Gastroesophageal sphincter (tissue), 3 donors: ENCODE data around the gene SPEM3.

Experiments used
- CTCF ChIP-seq, 4 experiments: fragments of 200-600 bp in 2 of 4; fragments of 450-650 bp in 2 of 4; sonication (generic) in 1 of 4; IDR thresholded peaks; one replicate each; pipeline ENCODE4 v1.5.1; 2017 to 2019; ENCODE audit warnings: antibody characterized with exemption in 4 of 4, mild to moderate bottlenecking in 2 of 4, moderate library complexity in 2 of 4
- EP300 ChIP-seq: sonication (generic); formaldehyde crosslinking; IDR thresholded peaks from one replicate; pipeline ENCODE4 v1.6.1; 2017; ENCODE audit warnings: antibody characterized with exemption, mild to moderate bottlenecking
- POLR2A ChIP-seq, 2 donors: fragments of 450-650 bp; IDR thresholded peaks; one replicate each; pipeline ENCODE4 v1.6.1; 2017; ENCODE audit warnings: antibody characterized with exemption in 2 of 2, mild to moderate bottlenecking in 2 of 2, moderate library complexity in 1 of 2
- POLR2AphosphoS5 ChIP-seq: sonication (generic); formaldehyde crosslinking; IDR thresholded peaks from one replicate; pipeline ENCODE4 v1.6.1; 2017; ENCODE audit warnings: antibody characterized with exemption

GRCh38 chr17:7468290-7468689 is 39.6 kb downstream of the SPEM3 start:
- TF ChIP-seq CTCF (IDR thresholded peaks at IDR 0.05): no peak
- no peak for TF ChIP-seq POLR2A (IDR thresholded peaks at IDR 0.05)
- TF ChIP-seq POLR2AphosphoS5: no peak
- no peak for TF ChIP-seq EP300
